K562 (cell line): ENCODE measurements around the gene ACADSB. TPM values are rescaled to one million over a fixed set of nuclear protein-coding genes. Genes with fewer than 3 reads are reported as not detected.

Experiments
- ATAC-seq: fragments of 200-7000 bp; cut with Tn5 transposase; 3 replicates; pipeline ENCODE4 v1.9.1; 2020; ENCODE audit warnings: moderate library complexity
- BruUV-seq: library from RNA; stranded (reverse); fragments of 400-500 nt; replicated peaks from 2 replicates; lab custom pipeline; 2021; lab: Mats Ljungman, UMichigan
- CTCF ChIA-PET: fragments of 300-600 bp; formaldehyde crosslinking; extraction: SDS; loops from one replicate; lab custom pipeline; 2021; ENCODE audit warnings: low intra/inter-chr PET ratio; lab: Yijun Ruan, JAX
- POLR2A ChIA-PET: fragments of 300-600, 350-650 bp; sonication (Branson Sonifier 250); formaldehyde crosslinking; extraction: SDS; loops from one replicate; lab custom pipeline; 2021; ENCODE audit warnings: antibody characterized with exemption, inconsistent platforms; lab: Yijun Ruan, JAX
- DNase-seq, 4 experiments: peaks; one replicate each; pipeline versions ENCODE4 v3.0.0 to v3.0.0-alpha.2; 2011 to 2018; ENCODE audit warnings: low spot score in 3 of 4, mixed read lengths in 3 of 4; ENCODE audit errors: extremely low read depth in 1 of 4
- FAIRE-seq: peaks from 2 replicates; lab custom pipeline; 2011; peaks lifted over from hg19 to GRCh38; lab: Jason Lieb, UNC
- H2AFZ ChIP-seq: 2 replicates; pipeline ENCODE4 v1.6.0; 2011; ENCODE audit warnings: low read depth, low read length, control low read depth, inconsistent platforms
- H3K27ac ChIP-seq: fragments of 200-600 bp; 3 replicates; pipeline ENCODE4 v1.8.0; 2011; ENCODE audit warnings: low read depth, mild to moderate bottlenecking, control low read depth, inconsistent platforms, low read length, moderate library complexity, mixed read lengths; ENCODE audit errors: extremely low read depth
- H3K27me3 ChIP-seq, 2 experiments: fragments of 300-600 bp in 1 of 2; 2 replicates in 1 of 2; 3 replicates in 1 of 2; pipeline versions ENCODE4 v1.6.0 to v1.8.0; 2011; ENCODE audit warnings: inconsistent platforms in 2 of 2, low read length in 2 of 2, mild to moderate bottlenecking in 1 of 2, mixed read lengths in 1 of 2, moderate library complexity in 1 of 2; ENCODE audit not compliant: control insufficient read depth in 2 of 2, insufficient read depth in 2 of 2
- H3K36me3 ChIP-seq: fragments of 300-600 bp; 3 replicates; pipeline ENCODE4 v1.8.0; 2011; ENCODE audit warnings: mild to moderate bottlenecking, low read length, inconsistent platforms; ENCODE audit not compliant: control insufficient read depth, insufficient read depth
- H3K4me1 ChIP-seq, 2 experiments: fragments of 200-600 bp in 1 of 2; replicated peaks in 1 of 2; 2 replicates in 1 of 2; 3 replicates in 1 of 2; pipeline versions ENCODE4 v1.5.1 to v1.8.0; 2011; ENCODE audit warnings: inconsistent platforms in 2 of 2, low read length in 2 of 2, mild to moderate bottlenecking in 1 of 2, mixed read lengths in 1 of 2, moderate library complexity in 1 of 2; ENCODE audit not compliant: control insufficient read depth in 2 of 2, insufficient read depth in 2 of 2
- H3K4me2 ChIP-seq: 2 replicates; pipeline ENCODE4 v1.6.1; 2011; ENCODE audit warnings: low read length, control low read depth, inconsistent platforms, mixed read lengths; ENCODE audit not compliant: insufficient read depth
- H3K4me3 ChIP-seq: fragments of 200-600 bp; sonication (generic), shearing (Covaris generic); 2 replicates; pipeline ENCODE4 v1.5.1; 2016; ENCODE audit warnings: control low read depth, inconsistent platforms
- H3K79me2 ChIP-seq: fragments of 200-600 bp; 3 replicates; pipeline ENCODE4 v1.8.0; 2011; ENCODE audit warnings: low read length, inconsistent platforms; ENCODE audit not compliant: control insufficient read depth, insufficient read depth
- H3K9ac ChIP-seq, 2 experiments: 2 replicates each; pipeline versions ENCODE4 v1.6.0 to v1.6.1; 2011; ENCODE audit warnings: low read depth in 2 of 2, low read length in 2 of 2, control low read depth in 1 of 2, inconsistent platforms in 1 of 2, mild to moderate bottlenecking in 1 of 2, mixed read lengths in 1 of 2; ENCODE audit not compliant: insufficient read depth in 1 of 2
- H3K9me1 ChIP-seq: one replicate; pipeline ENCODE4 v1.6.0; 2011; ENCODE audit warnings: inconsistent platforms, mild to moderate bottlenecking, low read length, moderate library complexity; ENCODE audit not compliant: control insufficient read depth, insufficient read depth
- H3K9me3 ChIP-seq: replicated peaks from 2 replicates; pipeline ENCODE4 v1.5.1; 2011; ENCODE audit warnings: low read depth, low read length, inconsistent platforms; ENCODE audit not compliant: control insufficient read depth, insufficient read depth
- H4K20me1 ChIP-seq: replicated peaks from 2 replicates; pipeline ENCODE4 v1.6.1; 2011; ENCODE audit warnings: low read length, inconsistent platforms, mixed read lengths; ENCODE audit not compliant: control insufficient read depth, insufficient read depth
- CTCF ChIP-seq, 3 experiments: IDR thresholded peaks in 2 of 3; conservative IDR thresholded peaks in 1 of 3; 2 replicates each; pipeline ENCODE4 v1.5.1; 2011 to 2012; ENCODE audit warnings: low read length in 3 of 3, mild to moderate bottlenecking in 3 of 3, control low read depth in 2 of 3, improper control_type of control experiment in 1 of 3, inconsistent platforms in 1 of 3, low read depth in 1 of 3, mixed read lengths in 1 of 3, moderate library complexity in 1 of 3; ENCODE audit not compliant: insufficient read depth in 2 of 3
- HDAC6 ChIP-seq: IDR thresholded peaks from 2 replicates; pipeline ENCODE4 v1.6.1; 2012; ENCODE audit warnings: low read depth, mild to moderate bottlenecking, control low read depth, inconsistent platforms, low read length, moderate library complexity
- RAD21 ChIP-seq, 2 experiments: fragments of 250-450 bp in 1 of 2; fragments of 450-650 bp in 1 of 2; sonication (Bioruptor Pico) in 1 of 2; formaldehyde crosslinking in 1 of 2; IDR thresholded peaks in 1 of 2; conservative IDR thresholded peaks in 1 of 2; 2 replicates each; pipeline versions ENCODE4 v1.4.0 to v1.8.0; 2020 to 2022; ENCODE audit warnings: mild to moderate bottlenecking in 2 of 2, moderate library complexity in 1 of 2
- WGBS: fragments of 100-300 bp; shearing (Covaris generic); methylation state at CpG from one replicate; pipeline ENCODE4 v1.1.6; 2016; ENCODE audit warnings: low coverage, mixed read lengths; ENCODE audit not compliant: insufficient coverage; ENCODE audit errors: missing lambda C conversion rate; 5-methylcytosine and 5-hydroxymethylcytosine counted together
- in situ Hi-C: fragments of 300-500 bp; cut with MboI; formaldehyde crosslinking; loops from 4 replicates; pipeline ENCODE4 v1.15.0; 2018; ENCODE audit warnings: inconsistent platforms, mixed read lengths
- intact Hi-C: fragments of 100-400 bp; cut with micrococcal nuclease; formaldehyde crosslinking; loops from 2 replicates; pipeline ENCODE4 v1.14.2; 2022
- polyA plus RNA-seq, 8 experiments: library from polyadenylated mRNA; depleted of rRNA in 4 of 8; stranded (reverse) in 5 of 8; unstranded in 3 of 8; fragments of >200 nt; fragmentation: Nextera tagmentation in 2 of 8; fragmentation: Illumina TruSeq in 1 of 8; extraction: Ambion mirVana in 2 of 8; extraction: Trizol in 1 of 8; gene quantifications; 2 replicates each; pipeline versions ENCODE4 v1.2.1 to v1.2.3, GENCODE V29; 2011 to 2014; ENCODE audit warnings: inconsistent platforms in 1 of 8, missing spikeins in 1 of 8
- total RNA-seq, 7 experiments: library from RNA; depleted of rRNA in 6 of 7; stranded (reverse); fragments of >200 nt in 6 of 7; fragmentation: Illumina TruSeq in 2 of 7; extraction: Trizol in 2 of 7; gene quantifications; 2 replicates each; pipeline versions ENCODE4 v1.2.1 to v1.2.3, GENCODE V29; 2011 to 2021; ENCODE audit warnings: low replicate concordance in 1 of 7

Gene ACADSB
- total and polyA plus RNA-seq, 9 of the 15 experiments (the other 6 are each of a cell fraction or from before 2014, with no cell fraction given): 2.9 to 9.1 (median 5.8) TPM

DNA sequence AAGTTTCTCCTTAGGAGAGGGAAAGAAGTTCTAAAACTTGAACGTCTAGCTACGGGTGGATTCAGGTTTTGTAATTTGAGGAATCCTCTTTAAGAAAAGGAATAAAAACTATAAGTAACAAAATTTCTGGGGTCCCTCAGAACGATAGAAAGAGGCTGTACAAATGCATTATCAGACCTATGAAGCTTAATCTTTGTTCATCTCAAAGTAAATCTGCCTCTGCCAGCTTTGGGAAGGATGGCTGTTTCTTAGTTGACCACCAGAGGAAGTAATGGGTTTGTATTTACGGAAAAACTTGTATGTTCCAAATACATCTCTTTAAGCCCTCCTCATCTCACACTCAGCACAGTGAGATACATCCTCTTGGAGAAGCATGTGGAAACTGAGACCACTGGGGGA lies 27.7 kb upstream of the ACADSB start:
- Histone ChIP-seq H3K27me3 (no peaks in the 10 kb centered on the region), H2AFZ (peak overlapping the region; percentile 76), H3K4me3 (peak overlapping the region; percentile 34), H4K20me1 (no peaks in the 10 kb centered on the region), H3K79me2 (peaks cover 9% of the 10 kb centered on the region; the same call in 2 of the 3 replicates), H3K9me3 (no peaks in the 10 kb centered on the region), H3K4me2 (peak overlapping the region; percentile 85), H3K4me1 (peaks cover 7 to 8% of the 10 kb centered on the region in 2 experiments; a peak in 4 of 5 replicates), H3K9ac (peak overlapping the region in 1 of 2 experiments; percentile 50; a peak in 2 of 4 replicates), H3K27ac (peak overlapping the region; percentile 61), H3K9me1 (no peaks in the 10 kb centered on the region), H3K36me3 (peaks cover 18% of the 10 kb centered on the region; the same call in 2 of the 3 replicates)
- peak; percentile 71 for FAIRE-seq
- in situ Hi-C loops (no loop called here), intact Hi-C loops (no loop called here)
- ChIA-PET POLR2A (interaction anchor here (0.7 to 1.9 kb wide), 4 partner anchors 9 to 105 kb away, joined by 3 to 8 read pairs (median 4); partner anchors contain the start of gene C10orf88), CTCF (no interaction called here)
- TSS peak; percentile 75 for BruUV-seq
- TF ChIP-seq HDAC6 (no peak), CTCF (IDR thresholded peaks at IDR 0.05 in 2 of 3, conservative IDR thresholded peaks at IDR 0.05 in 1 of 3; ENCODE audit: insufficient read depth in 2 of 3, low read depth in 1 of 3, low read length in 3 of 3) (peak; percentile 13 to 42 (median 41); a peak in 4 of 6 replicates), RAD21 (CRISPR knock-in tag; conservative IDR thresholded peaks at IDR 0.05 in 1 of 2, IDR thresholded peaks at IDR 0.05 in 1 of 2) (peak in 1 of 2 experiments; percentile 33; a peak in 2 of 4 replicates)
- DNase-seq: peak; percentile 11 to 41 (median 22)
- peak; percentile 69 for ATAC-seq
- WGBS: 3% methylated on average over 4 of the region's 4 CpGs
